Neural cell (in vitro differentiated cells): ENCODE data around the gene ACTL9. TPM values are rescaled to one million over a fixed set of nuclear protein-coding genes. Genes with fewer than 3 reads are reported as not detected.

Experiments used
- H2AFZ ChIP-seq: fragments of 200-600, 300-800 bp; sonication (generic), shearing (Covaris generic); 2 replicates; pipeline ENCODE4 v1.6.0; 2014; ENCODE audit warnings: low read depth, mild to moderate bottlenecking, antibody characterized with exemption, low read length, moderate library complexity
- H3F3A ChIP-seq: fragments of 200-600 bp; shearing (Covaris generic); 2 replicates; pipeline ENCODE4 v1.6.1; 2016; ENCODE audit warnings: mild to moderate bottlenecking, moderate library complexity, mixed read lengths, antibody characterized with exemption, low read length; ENCODE audit not compliant: insufficient read depth, poor library complexity, severe bottlenecking
- H3K27ac ChIP-seq: fragments of 200-600, 300-800 bp; sonication (generic), shearing (Covaris generic); 2 replicates; pipeline ENCODE4 v1.5.1; 2014; ENCODE audit warnings: mild to moderate bottlenecking, low read length, moderate library complexity
- H3K27me3 ChIP-seq: fragments of 300-800, 200-600 bp; sonication (generic), shearing (Covaris generic); 2 replicates; pipeline ENCODE4 v1.6.0; 2014; ENCODE audit warnings: mild to moderate bottlenecking, low read depth, low read length, moderate library complexity; ENCODE audit not compliant: insufficient read depth
- H3K36me3 ChIP-seq: fragments of 300-800, 200-600 bp; sonication (generic), shearing (Covaris generic); 2 replicates; pipeline ENCODE4 v1.5.1; 2014; ENCODE audit warnings: mild to moderate bottlenecking, antibody characterized with exemption, low read length, moderate library complexity; ENCODE audit not compliant: insufficient read depth
- H3K4me2 ChIP-seq: fragments of 300-800, 200-600 bp; sonication (generic), shearing (Covaris generic); 2 replicates; pipeline ENCODE4 v1.6.0; 2014; ENCODE audit warnings: mild to moderate bottlenecking, low read length
- H3K4me3 ChIP-seq: fragments of 300-800, 200-600 bp; sonication (generic), shearing (Covaris generic); 2 replicates; pipeline ENCODE4 v1.5.1; 2014; ENCODE audit warnings: mild to moderate bottlenecking, low read length, moderate library complexity
- H3K79me2 ChIP-seq: fragments of 200-600 bp; shearing (Covaris generic); replicated peaks from 2 replicates; pipeline ENCODE4 v1.6.0; 2014; ENCODE audit warnings: mild to moderate bottlenecking, low read length, moderate library complexity; ENCODE audit not compliant: insufficient read depth
- H3K9ac ChIP-seq: fragments of 300-800, 200-600 bp; sonication (generic), shearing (Covaris generic); 2 replicates; pipeline ENCODE4 v1.6.1; 2016; ENCODE audit warnings: mild to moderate bottlenecking, low read length, mixed read lengths
- H3K9me2 ChIP-seq: fragments of 200-600 bp; shearing (Covaris generic); 2 replicates; pipeline ENCODE4 v1.6.1; 2016; ENCODE audit warnings: mild to moderate bottlenecking, low read length, mixed read lengths; ENCODE audit not compliant: insufficient read depth
- H3K9me3 ChIP-seq: fragments of 200-600, 300-800 bp; sonication (generic), shearing (Covaris generic); 2 replicates; pipeline ENCODE4 v1.6.1; 2016; ENCODE audit warnings: mild to moderate bottlenecking, mixed run types, low read length, moderate library complexity, mixed read lengths
- H4K20me1 ChIP-seq: fragments of 200-600 bp; shearing (Covaris generic); 2 replicates; pipeline ENCODE4 v1.6.1; 2016; ENCODE audit warnings: mild to moderate bottlenecking, mixed run types; ENCODE audit not compliant: insufficient read depth
- EP300 ChIP-seq: fragments of 450-650 bp; conservative IDR thresholded peaks from 2 replicates; pipeline ENCODE4 v1.6.1; 2014; ENCODE audit warnings: antibody characterized with exemption, mild to moderate bottlenecking, moderate library complexity; ENCODE audit not compliant: poor library complexity, severe bottlenecking
- EZH2 ChIP-seq: fragments of 200-600, 300-800 bp; shearing (Covaris generic), sonication (generic); IDR thresholded peaks from 2 replicates; pipeline ENCODE4 v1.6.1; 2014; ENCODE audit warnings: antibody characterized with exemption, low read length, borderline replicate concordance, mild to moderate bottlenecking; ENCODE audit not compliant: insufficient read depth, poor library complexity, severe bottlenecking
- MXI1 ChIP-seq: fragments of 450-650 bp; conservative IDR thresholded peaks from 2 replicates; pipeline ENCODE4 v1.6.1; 2014; ENCODE audit warnings: antibody characterized with exemption, mild to moderate bottlenecking; ENCODE audit not compliant: poor library complexity, severe bottlenecking
- POLR2AphosphoS5 ChIP-seq: IDR thresholded peaks from 2 replicates; pipeline ENCODE4 v1.6.1; 2012
- RAD21 ChIP-seq: fragments of 450-650 bp; conservative IDR thresholded peaks from 2 replicates; pipeline ENCODE4 v1.6.1; 2014; ENCODE audit warnings: antibody characterized with exemption, mild to moderate bottlenecking, moderate library complexity
- SMC3 ChIP-seq: fragments of 450-650 bp; conservative IDR thresholded peaks from 2 replicates; pipeline ENCODE4 v1.6.1; 2014; ENCODE audit warnings: antibody characterized with exemption, mild to moderate bottlenecking, moderate library complexity; ENCODE audit not compliant: poor library complexity
- TAF1 ChIP-seq: IDR thresholded peaks from 2 replicates; pipeline ENCODE4 v1.6.1; 2012; ENCODE audit warnings: low read depth
- polyA plus RNA-seq: library from polyadenylated mRNA; depleted of rRNA; stranded (reverse); fragments of >200 nt; gene quantifications from 2 replicates; pipeline ENCODE4 v1.2.3, GENCODE V29; 2014
- TF ChIP-seq, protein P1 (sequence below): IDR thresholded peaks from 2 replicates; pipeline ENCODE4 v1.6.1; 2012; ENCODE audit warnings: borderline replicate concordance
- TF ChIP-seq, protein P2 (sequence below): fragments of 450-650 bp; IDR thresholded peaks from 2 replicates; pipeline ENCODE4 v1.5.1; 2014; ENCODE audit warnings: antibody characterized with exemption, mild to moderate bottlenecking, moderate library complexity; ENCODE audit not compliant: poor library complexity, severe bottlenecking

The ACTL9 gene
- polyA plus RNA-seq, 1 donor from 2014 or later, result not detected

DNA sequence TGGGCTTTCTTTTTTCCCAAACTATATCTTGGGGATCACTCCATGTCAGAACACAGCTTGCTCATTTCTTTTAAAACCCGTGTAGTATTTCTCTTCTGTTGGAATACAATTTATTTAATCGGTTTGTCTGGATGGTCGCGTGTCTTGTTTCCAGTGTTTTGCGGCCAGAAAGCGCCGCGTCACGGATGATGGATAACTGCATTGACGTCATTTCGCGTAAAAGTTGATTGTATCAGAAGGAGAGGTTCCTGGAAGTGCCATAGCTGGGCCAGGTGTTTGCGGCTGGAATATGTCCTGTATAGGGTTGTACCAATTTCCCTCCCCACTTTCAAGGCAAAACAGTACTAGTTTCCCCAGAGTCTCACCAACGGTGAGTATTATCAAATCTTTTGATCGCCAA lies 9.7 kb downstream of the ACTL9 start:
- no peak overlapping the region for H3K27ac ChIP-seq

DNA sequence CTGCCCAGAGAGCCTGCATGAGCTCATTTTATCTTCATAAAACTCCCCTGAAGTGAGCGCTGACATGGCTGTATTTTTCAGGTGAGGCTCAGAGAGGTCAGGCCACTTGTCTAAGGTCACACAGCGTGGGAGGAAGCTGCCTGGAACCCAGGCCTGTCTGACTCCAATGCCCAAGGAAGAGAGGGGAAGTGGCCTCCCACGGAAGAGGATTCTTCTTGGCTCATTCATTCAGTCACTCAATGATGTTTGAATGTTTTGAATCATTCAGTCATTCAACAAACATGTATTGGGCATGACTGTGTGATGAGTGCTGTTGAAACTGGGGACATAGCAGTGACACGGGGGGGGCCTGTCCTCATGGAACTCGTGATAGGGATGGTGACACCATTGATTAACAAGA lies 12.0 kb downstream of the ACTL9 start:
- no peak for TF ChIP-seq EP300
- no peak for TF ChIP-seq RAD21
- no peak for TF ChIP-seq SMC3
- Histone ChIP-seq H3K9me2 (no peaks in the 10 kb centered on the region), H4K20me1 (no peaks in the 10 kb centered on the region), H3K27ac (no peak overlapping the region), H3K79me2 (no peaks in the 10 kb centered on the region), H3K4me2 (no peak overlapping the region), H3K36me3 (no peaks in the 10 kb centered on the region), H3K9ac (no peak overlapping the region), H3F3A (no peaks in the 10 kb centered on the region), H3K9me3 (no peaks in the 10 kb centered on the region), H2AFZ (no peak overlapping the region), H3K4me3 (no peak overlapping the region), H3K27me3 (no peaks in the 10 kb centered on the region)

More for the DNA sequence above, 9.7 kb downstream of the ACTL9 start:
- Histone ChIP-seq H3K4me3 (no peak overlapping the region), H4K20me1 (no peaks in the 10 kb centered on the region), H3K9me3 (no peaks in the 10 kb centered on the region), H3F3A (no peaks in the 10 kb centered on the region), H3K9ac (no peak overlapping the region), H2AFZ (no peak overlapping the region), H3K79me2 (no peaks in the 10 kb centered on the region), H3K9me2 (no peaks in the 10 kb centered on the region), H3K36me3 (no peaks in the 10 kb centered on the region), H3K27me3 (no peaks in the 10 kb centered on the region), H3K4me2 (no peak overlapping the region)
- TF ChIP-seq RAD21 (no peak), TAF1 (no peak), MXI1 (no peak), EZH2 (no peak), SMC3 (no peak), POLR2AphosphoS5 (no peak), EP300 (no peak)
- TF ChIP-seq, protein P1, sequence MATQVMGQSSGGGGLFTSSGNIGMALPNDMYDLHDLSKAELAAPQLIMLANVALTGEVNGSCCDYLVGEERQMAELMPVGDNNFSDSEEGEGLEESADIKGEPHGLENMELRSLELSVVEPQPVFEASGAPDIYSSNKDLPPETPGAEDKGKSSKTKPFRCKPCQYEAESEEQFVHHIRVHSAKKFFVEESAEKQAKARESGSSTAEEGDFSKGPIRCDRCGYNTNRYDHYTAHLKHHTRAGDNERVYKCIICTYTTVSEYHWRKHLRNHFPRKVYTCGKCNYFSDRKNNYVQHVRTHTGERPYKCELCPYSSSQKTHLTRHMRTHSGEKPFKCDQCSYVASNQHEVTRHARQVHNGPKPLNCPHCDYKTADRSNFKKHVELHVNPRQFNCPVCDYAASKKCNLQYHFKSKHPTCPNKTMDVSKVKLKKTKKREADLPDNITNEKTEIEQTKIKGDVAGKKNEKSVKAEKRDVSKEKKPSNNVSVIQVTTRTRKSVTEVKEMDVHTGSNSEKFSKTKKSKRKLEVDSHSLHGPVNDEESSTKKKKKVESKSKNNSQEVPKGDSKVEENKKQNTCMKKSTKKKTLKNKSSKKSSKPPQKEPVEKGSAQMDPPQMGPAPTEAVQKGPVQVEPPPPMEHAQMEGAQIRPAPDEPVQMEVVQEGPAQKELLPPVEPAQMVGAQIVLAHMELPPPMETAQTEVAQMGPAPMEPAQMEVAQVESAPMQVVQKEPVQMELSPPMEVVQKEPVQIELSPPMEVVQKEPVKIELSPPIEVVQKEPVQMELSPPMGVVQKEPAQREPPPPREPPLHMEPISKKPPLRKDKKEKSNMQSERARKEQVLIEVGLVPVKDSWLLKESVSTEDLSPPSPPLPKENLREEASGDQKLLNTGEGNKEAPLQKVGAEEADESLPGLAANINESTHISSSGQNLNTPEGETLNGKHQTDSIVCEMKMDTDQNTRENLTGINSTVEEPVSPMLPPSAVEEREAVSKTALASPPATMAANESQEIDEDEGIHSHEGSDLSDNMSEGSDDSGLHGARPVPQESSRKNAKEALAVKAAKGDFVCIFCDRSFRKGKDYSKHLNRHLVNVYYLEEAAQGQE, result no peak
- TF ChIP-seq, protein P2, sequence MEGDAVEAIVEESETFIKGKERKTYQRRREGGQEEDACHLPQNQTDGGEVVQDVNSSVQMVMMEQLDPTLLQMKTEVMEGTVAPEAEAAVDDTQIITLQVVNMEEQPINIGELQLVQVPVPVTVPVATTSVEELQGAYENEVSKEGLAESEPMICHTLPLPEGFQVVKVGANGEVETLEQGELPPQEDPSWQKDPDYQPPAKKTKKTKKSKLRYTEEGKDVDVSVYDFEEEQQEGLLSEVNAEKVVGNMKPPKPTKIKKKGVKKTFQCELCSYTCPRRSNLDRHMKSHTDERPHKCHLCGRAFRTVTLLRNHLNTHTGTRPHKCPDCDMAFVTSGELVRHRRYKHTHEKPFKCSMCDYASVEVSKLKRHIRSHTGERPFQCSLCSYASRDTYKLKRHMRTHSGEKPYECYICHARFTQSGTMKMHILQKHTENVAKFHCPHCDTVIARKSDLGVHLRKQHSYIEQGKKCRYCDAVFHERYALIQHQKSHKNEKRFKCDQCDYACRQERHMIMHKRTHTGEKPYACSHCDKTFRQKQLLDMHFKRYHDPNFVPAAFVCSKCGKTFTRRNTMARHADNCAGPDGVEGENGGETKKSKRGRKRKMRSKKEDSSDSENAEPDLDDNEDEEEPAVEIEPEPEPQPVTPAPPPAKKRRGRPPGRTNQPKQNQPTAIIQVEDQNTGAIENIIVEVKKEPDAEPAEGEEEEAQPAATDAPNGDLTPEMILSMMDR, result no peak
